Endodermal cell (in vitro differentiated cells): ENCODE results near the gene GJB1. TPM values are rescaled to one million over a fixed set of nuclear protein-coding genes. Genes with fewer than 3 reads are reported as not detected.
A peak's percentile ranks its signal among the peaks of the same experiment; 100 is the strongest.

Experiments
- DNase-seq: peaks from one replicate; pipeline ENCODE4 v3.0.0-alpha.2; 2017
- H3K27ac ChIP-seq: 2 replicates; pipeline ENCODE4 v1.5.1; 2013; ENCODE audit warnings: mild to moderate bottlenecking, low read depth, low read length, moderate library complexity
- H3K27me3 ChIP-seq: 2 replicates; pipeline ENCODE4 v1.6.1; 2013; ENCODE audit warnings: mild to moderate bottlenecking, low read length, moderate library complexity; ENCODE audit not compliant: insufficient read depth, control insufficient read depth, poor library complexity, severe bottlenecking
- H3K36me3 ChIP-seq: 2 replicates; pipeline ENCODE4 v1.7.0; 2013; ENCODE audit warnings: mild to moderate bottlenecking, low read length, moderate library complexity; ENCODE audit not compliant: control insufficient read depth, insufficient read depth
- H3K4me1 ChIP-seq: one replicate; pipeline ENCODE4 v1.7.0; 2013; ENCODE audit warnings: low read length; ENCODE audit not compliant: control insufficient read depth, insufficient read depth
- H3K4me3 ChIP-seq: 2 replicates; pipeline ENCODE4 v1.5.1; 2013; ENCODE audit warnings: mild to moderate bottlenecking, low read length, moderate library complexity
- H3K9ac ChIP-seq: 2 replicates; pipeline ENCODE4 v1.6.1; 2013; ENCODE audit warnings: mild to moderate bottlenecking, low read length, moderate library complexity; ENCODE audit not compliant: poor library complexity, severe bottlenecking; ENCODE audit errors: extremely low read depth
- H3K9me3 ChIP-seq: 2 replicates; pipeline ENCODE4 v1.6.1; 2013; ENCODE audit warnings: mild to moderate bottlenecking, low read length, moderate library complexity; ENCODE audit not compliant: control insufficient read depth
- H3K27ac Mint-ChIP-seq: 2 replicates; pipeline ENCODE4 v1.8.0; 2020; ENCODE audit warnings: mixed read lengths
- H3K27me3 Mint-ChIP-seq: 2 replicates; pipeline ENCODE4 v1.8.0; 2021; ENCODE audit warnings: mild to moderate bottlenecking, mixed read lengths; ENCODE audit not compliant: insufficient read depth
- H3K36me3 Mint-ChIP-seq: 2 replicates; pipeline ENCODE4 v1.8.0; 2020; ENCODE audit warnings: low read depth, mixed read lengths
- H3K4me1 Mint-ChIP-seq: 2 replicates; pipeline ENCODE4 v1.8.0; 2020; ENCODE audit warnings: mixed read lengths
- H3K4me3 Mint-ChIP-seq: 2 replicates; pipeline ENCODE4 v1.8.0; 2020; ENCODE audit warnings: mild to moderate bottlenecking, moderate library complexity, mixed read lengths
- H3K9me3 Mint-ChIP-seq: 2 replicates; pipeline ENCODE4 v1.8.0; 2020; ENCODE audit warnings: mild to moderate bottlenecking, mixed read lengths
- WGBS, 2 experiments: methylation state at CpG; one replicate each; pipeline versions ENCODE4 v1.1.5 to v1.1.7; 2013; ENCODE audit warnings: missing lambda C conversion rate in 2 of 2, mixed read lengths in 1 of 2; ENCODE audit not compliant: insufficient coverage in 1 of 2, insufficient read length in 1 of 2; 5-methylcytosine and 5-hydroxymethylcytosine counted together
- total RNA-seq, 2 donors: library from RNA; stranded (reverse); fragmentation: NEBNext Ultra II Directional in 1 of 2; extraction: Animal tissue kit (Norgen Biotek cat#: 25700) in 1 of 2; gene quantifications; 2 replicates in 1 of 2; 3 replicates in 1 of 2; pipeline ENCODE4 v1.2.1, GENCODE V29; 2021
- TF ChIP-seq, protein P1 (sequence below): fragments of 200-600 bp; sonication (generic); conservative IDR thresholded peaks from 2 replicates; pipeline ENCODE4 v1.5.0; 2021; ENCODE audit warnings: antibody characterized with exemption, mild to moderate bottlenecking

The GJB1 gene
- total RNA-seq, 2 donors from 2014 or later: 0.91 to 1.4 TPM

DNA sequence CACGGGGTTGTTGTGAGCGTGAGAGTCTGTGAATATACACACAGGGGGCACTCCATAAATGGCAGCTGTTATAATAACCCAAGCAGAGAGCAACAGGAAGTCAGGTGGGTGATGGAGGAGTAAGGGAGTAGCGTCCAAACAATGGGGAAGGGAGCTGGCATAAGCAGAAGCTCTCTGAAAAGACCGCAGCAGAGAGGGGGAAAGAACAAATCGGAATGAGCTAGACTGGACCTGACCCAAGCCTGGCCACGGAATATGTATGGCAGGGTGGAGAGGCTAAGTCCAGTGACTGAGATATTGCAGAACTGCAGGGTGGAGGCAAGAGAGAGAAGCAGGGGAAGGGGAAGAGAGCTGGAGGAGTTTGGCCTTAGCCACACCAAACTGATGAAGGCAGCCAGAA is 6.5 kb upstream of the GJB1 start:
- Mint-ChIP-seq H3K27ac (peak overlapping the region; percentile 56), H3K27me3 (no peaks in the 10 kb centered on the region), H3K4me3 (no peak overlapping the region), H3K36me3 (no peaks in the 10 kb centered on the region), H3K9me3 (peaks cover 55% of the 10 kb centered on the region), H3K4me1 (peaks cover 23% of the 10 kb centered on the region)
- 60 to 68% methylated on average over 4 to 6 of the region's 6 CpGs for whole genome bisulfite sequencing, 2 experiments
- no peaks in the 10 kb centered on the region for H3K4me1 ChIP-seq
- no peaks in the 10 kb centered on the region for H3K36me3 ChIP-seq
- no peaks in the 10 kb centered on the region for H3K27me3 ChIP-seq
- H3K9me3 ChIP-seq: no peaks in the 10 kb centered on the region
- no peak overlapping the region for H3K27ac ChIP-seq
- H3K4me3 ChIP-seq: no peak overlapping the region
- no peak overlapping the region for H3K9ac ChIP-seq
- TF ChIP-seq, protein P1, sequence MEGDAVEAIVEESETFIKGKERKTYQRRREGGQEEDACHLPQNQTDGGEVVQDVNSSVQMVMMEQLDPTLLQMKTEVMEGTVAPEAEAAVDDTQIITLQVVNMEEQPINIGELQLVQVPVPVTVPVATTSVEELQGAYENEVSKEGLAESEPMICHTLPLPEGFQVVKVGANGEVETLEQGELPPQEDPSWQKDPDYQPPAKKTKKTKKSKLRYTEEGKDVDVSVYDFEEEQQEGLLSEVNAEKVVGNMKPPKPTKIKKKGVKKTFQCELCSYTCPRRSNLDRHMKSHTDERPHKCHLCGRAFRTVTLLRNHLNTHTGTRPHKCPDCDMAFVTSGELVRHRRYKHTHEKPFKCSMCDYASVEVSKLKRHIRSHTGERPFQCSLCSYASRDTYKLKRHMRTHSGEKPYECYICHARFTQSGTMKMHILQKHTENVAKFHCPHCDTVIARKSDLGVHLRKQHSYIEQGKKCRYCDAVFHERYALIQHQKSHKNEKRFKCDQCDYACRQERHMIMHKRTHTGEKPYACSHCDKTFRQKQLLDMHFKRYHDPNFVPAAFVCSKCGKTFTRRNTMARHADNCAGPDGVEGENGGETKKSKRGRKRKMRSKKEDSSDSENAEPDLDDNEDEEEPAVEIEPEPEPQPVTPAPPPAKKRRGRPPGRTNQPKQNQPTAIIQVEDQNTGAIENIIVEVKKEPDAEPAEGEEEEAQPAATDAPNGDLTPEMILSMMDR: no peak
- DNase-seq: no peak

DNA sequence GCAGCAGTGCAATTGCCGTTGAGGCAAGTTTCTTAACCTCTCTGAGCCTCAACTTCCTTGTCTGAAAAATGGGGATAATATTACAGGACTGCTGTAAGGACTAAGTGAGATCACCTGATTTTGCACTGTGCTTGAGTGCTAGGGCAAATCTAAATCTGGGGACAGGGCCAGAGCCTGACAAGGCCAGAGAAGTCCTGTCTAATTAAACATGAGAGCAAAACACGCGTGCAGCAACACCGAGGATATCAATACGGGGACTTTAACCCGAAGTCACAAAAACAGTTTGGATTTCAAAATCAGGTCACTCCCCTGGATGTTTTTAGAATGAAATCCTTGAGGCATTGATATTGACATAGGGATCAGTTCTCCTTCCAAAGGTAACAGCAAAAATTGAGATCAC is 5.7 kb upstream of the GJB1 start:
- H3K27me3 Mint-ChIP-seq: peaks cover 1% of the 10 kb centered on the region
- TF ChIP-seq, protein P1: no peak
- peaks cover 23% of the 10 kb centered on the region for H3K4me1 Mint-ChIP-seq
- peaks cover 59% of the 10 kb centered on the region for H3K9me3 Mint-ChIP-seq
- no peak for DNase-seq
- no peaks in the 10 kb centered on the region for H3K27me3 ChIP-seq
- H3K36me3 ChIP-seq: no peaks in the 10 kb centered on the region
- H3K4me1 ChIP-seq: no peaks in the 10 kb centered on the region
- H3K36me3 Mint-ChIP-seq: no peaks in the 10 kb centered on the region
- H3K9me3 ChIP-seq: no peaks in the 10 kb centered on the region
- no peak overlapping the region for H3K27ac ChIP-seq
- no peak overlapping the region for H3K4me3 ChIP-seq
- no peak overlapping the region for H3K4me3 Mint-ChIP-seq
- WGBS, 2 experiments: 94 to 96% methylated on average over 4 to 6 of the region's 6 CpGs
- H3K9ac ChIP-seq: no peak overlapping the region
- H3K27ac Mint-ChIP-seq: no peak overlapping the region

DNA sequence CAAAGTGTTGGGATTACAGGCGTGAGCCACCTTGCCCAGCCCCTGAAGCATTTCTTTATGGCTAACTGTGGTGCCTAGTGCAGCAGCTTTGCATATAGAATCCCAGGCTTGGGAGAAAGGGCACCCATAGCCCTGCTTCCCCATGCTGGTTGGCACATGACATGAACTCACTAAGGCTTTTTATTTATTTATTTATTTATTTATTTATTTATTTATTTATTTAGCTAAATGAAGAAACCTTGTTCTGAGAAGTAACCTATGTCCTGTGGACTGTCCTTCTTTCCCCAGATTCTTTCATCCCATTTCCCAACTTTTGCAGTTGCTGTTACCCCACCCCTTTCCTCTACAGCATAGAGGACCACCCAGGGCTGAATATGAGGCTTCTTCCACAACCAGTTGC is 1.9 kb upstream of the GJB1 start:
- peaks cover 4% of the 10 kb centered on the region for H3K4me1 ChIP-seq
- H3K4me3 ChIP-seq: no peak overlapping the region
- no peak overlapping the region for H3K27ac ChIP-seq
- Mint-ChIP-seq H3K9me3 (peaks cover 61% of the 10 kb centered on the region), H3K4me3 (no peak overlapping the region), H3K27ac (no peak overlapping the region), H3K27me3 (peaks cover 1% of the 10 kb centered on the region), H3K4me1 (peaks cover 24% of the 10 kb centered on the region), H3K36me3 (no peaks in the 10 kb centered on the region)
- no peaks in the 10 kb centered on the region for H3K36me3 ChIP-seq
- DNase-seq: no peak
- TF ChIP-seq, protein P1: no peak
- no peak overlapping the region for H3K9ac ChIP-seq
- H3K27me3 ChIP-seq: no peaks in the 10 kb centered on the region
- no peaks in the 10 kb centered on the region for H3K9me3 ChIP-seq
- 88 to 90% methylated on average over 1 of the region's 1 CpG for WGBS, 2 experiments
